Measurements from ENCODE around the gene NIPAL4.

DNA sequence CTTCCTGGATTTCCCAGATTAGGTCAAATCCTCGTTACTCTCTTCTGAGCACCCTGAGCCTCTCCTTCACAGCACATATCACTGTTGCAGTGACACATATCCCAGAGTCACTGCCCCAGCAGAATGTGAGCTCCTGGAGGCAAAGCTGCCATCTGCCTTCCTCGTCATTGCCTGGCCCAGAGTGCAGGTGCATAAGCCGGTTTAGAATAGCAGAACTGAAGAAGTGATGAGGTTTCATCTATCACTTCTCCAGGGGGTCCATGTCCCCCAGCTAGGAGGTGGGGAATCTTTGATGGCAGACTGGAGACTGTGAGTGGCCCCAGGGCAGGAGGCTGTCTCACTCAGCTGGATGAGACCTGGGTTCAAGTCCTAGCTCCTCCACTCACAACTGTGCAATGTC is 25.8 kb downstream of the NIPAL4 start:
- TF ChIP-seq, protein P1, sequence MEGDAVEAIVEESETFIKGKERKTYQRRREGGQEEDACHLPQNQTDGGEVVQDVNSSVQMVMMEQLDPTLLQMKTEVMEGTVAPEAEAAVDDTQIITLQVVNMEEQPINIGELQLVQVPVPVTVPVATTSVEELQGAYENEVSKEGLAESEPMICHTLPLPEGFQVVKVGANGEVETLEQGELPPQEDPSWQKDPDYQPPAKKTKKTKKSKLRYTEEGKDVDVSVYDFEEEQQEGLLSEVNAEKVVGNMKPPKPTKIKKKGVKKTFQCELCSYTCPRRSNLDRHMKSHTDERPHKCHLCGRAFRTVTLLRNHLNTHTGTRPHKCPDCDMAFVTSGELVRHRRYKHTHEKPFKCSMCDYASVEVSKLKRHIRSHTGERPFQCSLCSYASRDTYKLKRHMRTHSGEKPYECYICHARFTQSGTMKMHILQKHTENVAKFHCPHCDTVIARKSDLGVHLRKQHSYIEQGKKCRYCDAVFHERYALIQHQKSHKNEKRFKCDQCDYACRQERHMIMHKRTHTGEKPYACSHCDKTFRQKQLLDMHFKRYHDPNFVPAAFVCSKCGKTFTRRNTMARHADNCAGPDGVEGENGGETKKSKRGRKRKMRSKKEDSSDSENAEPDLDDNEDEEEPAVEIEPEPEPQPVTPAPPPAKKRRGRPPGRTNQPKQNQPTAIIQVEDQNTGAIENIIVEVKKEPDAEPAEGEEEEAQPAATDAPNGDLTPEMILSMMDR (IDR thresholded peaks at IDR 0.05; ENCODE audit: borderline replicate concordance, extremely low read depth, low read length, poor library complexity, severe bottlenecking), result no peak
- TF ChIP-seq EZH2 (IDR thresholded peaks at IDR 0.05; ENCODE audit: borderline replicate concordance, low read depth, low read length, severe bottlenecking), result no peak

Data from DND-41 (cell line).